ENCODE results near the gene IFT20. TPM values are rescaled to one million over a fixed set of nuclear protein-coding genes. Genes with fewer than 3 reads are reported as not detected.

Gene IFT20
- total and polyA plus RNA-seq, 4 donors: 29.5 to 74.1 (median 35.8) TPM

- WGBS, 2 donors: 86 to 98% methylated on average over 2 of the region's 2 CpGs
- Histone ChIP-seq H3K27me3 (ENCODE audit: control insufficient read depth in 3 of 3, insufficient read depth in 3 of 3, low read length in 2 of 3) (peaks cover 0 to 3% (median 3%) of the 10 kb centered on the region in 3 donors), H3K9me3 (ENCODE audit: control insufficient read depth in 4 of 4, insufficient read depth in 3 of 4, low read length in 3 of 4) (no peaks in the 10 kb centered on the region), H3K36me3 (ENCODE audit: control insufficient read depth in 4 of 4, insufficient read depth in 4 of 4, low read length in 4 of 4) (no peaks in the 10 kb centered on the region), H3K4me3 (no peak overlapping the region), H3K9ac (ENCODE audit: insufficient read depth in 1 of 2, low read length in 2 of 2) (no peak overlapping the region), H3K4me1 (ENCODE audit: control insufficient read depth in 5 of 5, insufficient read depth in 5 of 5, low read length in 5 of 5) (peaks cover 0 to 9% (median 4%) of the 10 kb centered on the region in 5 donors), H3K27ac (ENCODE audit: low read depth in 1 of 2, low read length in 1 of 2) (no peak overlapping the region)
- no peak for TF ChIP-seq CTCF (IDR thresholded peaks at IDR 0.05; ENCODE audit: control extremely low read depth, extremely low read depth)
- no peak for DNase-seq
- no peak for ATAC-seq (ENCODE audit: insufficient read depth, low FRiP score)
Observed at GRCh38 chr17:28313841-28314240, 21.4 kb downstream of the IFT20 start.

GRCh38 chr17:28306954-28307401 is 28.3 kb downstream of the IFT20 start:
- WGBS, 2 donors: 31 to 36% methylated on average over 33 to 38 of the region's 38 CpGs
- no peaks in the 10 kb centered on the region for H3K36me3 ChIP-seq (ENCODE audit: control insufficient read depth in 4 of 4, insufficient read depth in 4 of 4, low read length in 4 of 4)
- ATAC-seq (ENCODE audit: insufficient read depth, low FRiP score): no peak
- H3K27ac ChIP-seq (ENCODE audit: low read depth in 1 of 2, low read length in 1 of 2): no peak overlapping the region
- peaks cover 0 to 2% (median 0%) of the 10 kb centered on the region in 4 donors for H3K9me3 ChIP-seq (ENCODE audit: control insufficient read depth in 4 of 4, insufficient read depth in 3 of 4, low read length in 3 of 4)
- no peak for TF ChIP-seq CTCF (IDR thresholded peaks at IDR 0.05; ENCODE audit: control extremely low read depth, extremely low read depth)
- H3K27me3 ChIP-seq (ENCODE audit: control insufficient read depth in 3 of 3, insufficient read depth in 3 of 3, low read length in 2 of 3): peaks cover 0 to 34% (median 23%) of the 10 kb centered on the region in 3 donors
- peaks cover 0 to 4% (median 0%) of the 10 kb centered on the region in 5 donors for H3K4me1 ChIP-seq (ENCODE audit: control insufficient read depth in 5 of 5, insufficient read depth in 5 of 5, low read length in 5 of 5)
- no peak for DNase-seq
- no peak overlapping the region for H3K9ac ChIP-seq (ENCODE audit: insufficient read depth in 1 of 2, low read length in 2 of 2)
- no peak overlapping the region for H3K4me3 ChIP-seq

- WGBS, 2 donors: 88 to 89% methylated on average over 3 of the region's 3 CpGs
- no peaks in the 10 kb centered on the region for H3K9me3 ChIP-seq (ENCODE audit: control insufficient read depth in 4 of 4, insufficient read depth in 3 of 4, low read length in 3 of 4)
- no peak for ATAC-seq (ENCODE audit: insufficient read depth, low FRiP score)
- TF ChIP-seq CTCF (IDR thresholded peaks at IDR 0.05; ENCODE audit: control extremely low read depth, extremely low read depth): no peak
- no peak for DNase-seq
- H3K27ac ChIP-seq (ENCODE audit: low read depth in 1 of 2, low read length in 1 of 2): no peak overlapping the region
- H3K4me1 ChIP-seq (ENCODE audit: control insufficient read depth in 5 of 5, insufficient read depth in 5 of 5, low read length in 5 of 5): no peaks in the 10 kb centered on the region
- no peaks in the 10 kb centered on the region for H3K36me3 ChIP-seq (ENCODE audit: control insufficient read depth in 4 of 4, insufficient read depth in 4 of 4, low read length in 4 of 4)
- no peak overlapping the region for H3K9ac ChIP-seq (ENCODE audit: insufficient read depth in 1 of 2, low read length in 2 of 2)
- no peaks in the 10 kb centered on the region for H3K27me3 ChIP-seq (ENCODE audit: control insufficient read depth in 3 of 3, insufficient read depth in 3 of 3, low read length in 2 of 3)
- H3K4me3 ChIP-seq: no peak overlapping the region
Observed at GRCh38 chr17:28298449-28298848, 36.8 kb downstream of the IFT20 start.

Data from lung (tissue), 12 donors.